PC-3 (cell line): ENCODE measurements around the gene SYNJ2. TPM values are rescaled to one million over a fixed set of nuclear protein-coding genes. Genes with fewer than 3 reads are reported as not detected.

Experiments
- ATAC-seq: fragments of 200-7000 bp; cut with Tn5 transposase; 2 replicates; pipeline ENCODE4 v1.9.1; 2020; ENCODE audit warnings: mild to moderate bottlenecking, moderate library complexity
- BruUV-seq: library from RNA; stranded (reverse); fragments of 400-500 nt; replicated peaks from 2 replicates; lab custom pipeline; 2021; lab: Mats Ljungman, UMichigan
- CTCF ChIA-PET: fragments of 300-600 bp; sonication (Branson Sonifier 250); formaldehyde crosslinking; loops from one replicate; lab custom pipeline; 2022; ENCODE audit warnings: antibody characterized with exemption; lab: Charles Lee
- POLR2A ChIA-PET: fragments of 300-600 bp; sonication (Branson Sonifier 250); formaldehyde crosslinking; loops from one replicate; lab custom pipeline; 2022; ENCODE audit warnings: antibody characterized with exemption; ENCODE audit not compliant: unreplicated experiment; lab: Charles Lee
- DNase-seq: peaks from one replicate; pipeline ENCODE4 v3.0.0-alpha.2; 2015
- H2AFZ ChIP-seq: fragments of 300-600 bp; sonication (generic); 2 replicates; pipeline ENCODE4 v1.6.0; 2016; ENCODE audit warnings: antibody characterized with exemption, low read length
- H3F3A ChIP-seq: fragments of 300-600 bp; sonication (generic); one replicate; pipeline ENCODE4 v1.6.0; 2017; ENCODE audit warnings: antibody characterized with exemption, low read length, control low read depth, mild to moderate bottlenecking; ENCODE audit not compliant: unreplicated experiment
- H3K27ac ChIP-seq: fragments of 300-600 bp; sonication (generic); 2 replicates; pipeline ENCODE4 v1.5.1; 2016; ENCODE audit warnings: mild to moderate bottlenecking, low read length
- H3K27me3 ChIP-seq: fragments of 300-600 bp; sonication (generic); 2 replicates; pipeline ENCODE4 v1.6.1; 2016; ENCODE audit warnings: low read length, mixed read lengths
- H3K36me3 ChIP-seq: fragments of 300-600 bp; sonication (generic); 2 replicates; pipeline ENCODE4 v1.6.1; 2016; ENCODE audit warnings: low read depth, mixed run types, low read length, mixed read lengths
- H3K4me1 ChIP-seq: fragments of 300-600 bp; sonication (generic); 2 replicates; pipeline ENCODE4 v1.5.1; 2016; ENCODE audit warnings: low read length; ENCODE audit not compliant: insufficient read depth
- H3K4me2 ChIP-seq: fragments of 300-600 bp; sonication (generic); 2 replicates; pipeline ENCODE4 v1.6.0; 2016; ENCODE audit warnings: low read length
- H3K4me3 ChIP-seq: fragments of 300-600 bp; sonication (generic); 2 replicates; pipeline ENCODE4 v1.5.1; 2016; ENCODE audit warnings: mild to moderate bottlenecking, low read length, mixed read lengths
- H3K79me2 ChIP-seq: fragments of 300-600 bp; sonication (generic); 2 replicates; pipeline ENCODE4 v1.6.1; 2017; ENCODE audit warnings: low read length, mixed read lengths
- H3K9ac ChIP-seq: fragments of 300-600 bp; sonication (generic); 2 replicates; pipeline ENCODE4 v1.6.0; 2016; ENCODE audit warnings: mild to moderate bottlenecking, low read length
- H3K9me2 ChIP-seq: fragments of 300-600 bp; sonication (generic); replicated peaks from 2 replicates; pipeline ENCODE4 v1.6.1; 2016; ENCODE audit warnings: mixed run types, low read length, mixed read lengths
- H3K9me3 ChIP-seq: fragments of 300-600 bp; sonication (generic); 2 replicates; pipeline ENCODE4 v1.6.1; 2016; ENCODE audit warnings: low read length, mixed read lengths
- H4K20me1 ChIP-seq: fragments of 300-600 bp; sonication (generic); 2 replicates; pipeline ENCODE4 v1.6.1; 2016; ENCODE audit warnings: low read length, mixed read lengths
- CTCF ChIP-seq: fragments of 300-600 bp; sonication (generic); conservative IDR thresholded peaks from 2 replicates; pipeline ENCODE4 v1.5.1; 2017; ENCODE audit warnings: antibody characterized with exemption, low read depth, mild to moderate bottlenecking, low read length
- EZH2 ChIP-seq: fragments of 300-600 bp; sonication (generic); IDR thresholded peaks from one replicate; pipeline ENCODE4 v1.6.1; 2017; ENCODE audit warnings: antibody characterized with exemption, mild to moderate bottlenecking, low read length; ENCODE audit not compliant: unreplicated experiment
- EZH2phosphoT487 ChIP-seq: fragments of 300-600 bp; sonication (generic); IDR thresholded peaks from 2 replicates; pipeline ENCODE4 v1.6.1; 2018; ENCODE audit warnings: mild to moderate bottlenecking, antibody characterized with exemption, low read length, borderline replicate concordance
- intact Hi-C: fragments of 100-400 bp; cut with micrococcal nuclease; formaldehyde crosslinking; loops from 2 replicates; pipeline ENCODE4 v1.9.0; 2023
- total RNA-seq: library from RNA; depleted of rRNA; stranded (reverse); fragments of >200 nt; gene quantifications from 2 replicates; pipeline ENCODE4 v1.2.3, GENCODE V29; 2014

Gene SYNJ2
- total RNA-seq, 1 experiment from 2014 or later = 21.5 TPM

GRCh38 chr6:158092806-158093205, 111.1 kb downstream of the SYNJ2 start:
- CTCF ChIA-PET = no interaction called here
- H3K9me3 ChIP-seq = no peaks in the 10 kb centered on the region

GRCh38 chr6:158095031-158095430, 113.4 kb downstream of the SYNJ2 start:
- TF ChIP-seq EZH2phosphoT487 (no peak), EZH2 (no peak), CTCF (no peak)
- H3K4me1 ChIP-seq = no peaks in the 10 kb centered on the region
- H3K4me3 ChIP-seq = no peak overlapping the region
- ATAC-seq (no peak), DNase-seq (no peak)
- peaks cover 14% of the 10 kb centered on the region; the same call in 1 of the 2 replicates for H3K36me3 ChIP-seq
- no peak overlapping the region for H3K9ac ChIP-seq
- CTCF ChIA-PET = no interaction called here
- H3K9me2 ChIP-seq = no peaks in the 10 kb centered on the region
- H3F3A ChIP-seq = no peaks in the 10 kb centered on the region
- intact Hi-C loops = no loop called here
- no peaks in the 10 kb centered on the region for H3K27me3 ChIP-seq
- H3K27ac ChIP-seq = no peak overlapping the region
- POLR2A ChIA-PET = no interaction called here
- no peak overlapping the region for H2AFZ ChIP-seq
- no peaks in the 10 kb centered on the region for H3K79me2 ChIP-seq
- no TSS peak for BruUV-seq
- no peak overlapping the region for H3K4me2 ChIP-seq
- no peaks in the 10 kb centered on the region for H3K9me3 ChIP-seq
- no peaks in the 10 kb centered on the region for H4K20me1 ChIP-seq

More at GRCh38 chr6:158092806-158093205, 111.1 kb downstream of the SYNJ2 start:
- Histone ChIP-seq H3K9ac (no peak overlapping the region), H3K36me3 (peaks cover 22% of the 10 kb centered on the region; the same call in 1 of the 2 replicates), H4K20me1 (no peaks in the 10 kb centered on the region), H3K4me3 (no peak overlapping the region), H3K27ac (no peak overlapping the region), H2AFZ (no peak overlapping the region), H3F3A (no peaks in the 10 kb centered on the region), H3K27me3 (no peaks in the 10 kb centered on the region), H3K4me1 (no peaks in the 10 kb centered on the region), H3K9me2 (no peaks in the 10 kb centered on the region), H3K4me2 (no peak overlapping the region), H3K79me2 (no peaks in the 10 kb centered on the region)
- DNase-seq (no peak), ATAC-seq (no peak)
- TF ChIP-seq EZH2 (no peak), CTCF (no peak), EZH2phosphoT487 (no peak)
- POLR2A ChIA-PET = no interaction called here
- intact Hi-C loops = no loop called here
- BruUV-seq = no TSS peak

- ATAC-seq (no peak), DNase-seq (no peak)
- intact Hi-C loops = no loop called here
- no TSS peak for BruUV-seq
- Histone ChIP-seq H3K9me2 (no peaks in the 10 kb centered on the region), H3K27ac (no peak overlapping the region), H3K27me3 (no peaks in the 10 kb centered on the region), H3K79me2 (no peaks in the 10 kb centered on the region), H3K4me3 (no peak overlapping the region), H4K20me1 (no peaks in the 10 kb centered on the region), H3K4me2 (no peak overlapping the region), H3K9me3 (no peaks in the 10 kb centered on the region), H3K9ac (no peak overlapping the region), H3F3A (no peaks in the 10 kb centered on the region), H3K36me3 (peaks cover 14% of the 10 kb centered on the region; the same call in 1 of the 2 replicates), H2AFZ (no peak overlapping the region), H3K4me1 (no peaks in the 10 kb centered on the region)
- POLR2A ChIA-PET = no interaction called here
- TF ChIP-seq CTCF (no peak), EZH2 (no peak), EZH2phosphoT487 (no peak)
- CTCF ChIA-PET = no interaction called here
Measured at GRCh38 chr6:158095671-158096070, 114.0 kb downstream of the SYNJ2 start.
